ENCODE data around the gene MARF1.

Gene MARF1

GRCh38 chr16:15597822-15598647 lies 44.9 kb downstream of the MARF1 start:
- H3K27me3 ChIP-seq (ENCODE audit: insufficient read depth, low read depth, severe bottlenecking): no peaks in the 10 kb centered on the region
- no peak for DNase-seq
- H3K27ac ChIP-seq: no peak overlapping the region
- H3K36me3 ChIP-seq: peaks cover 84% of the 10 kb centered on the region
- TF ChIP-seq CTCF (IDR thresholded peaks at IDR 0.05; ENCODE audit: low read depth, low read length): no peak
- H3K9me3 ChIP-seq (ENCODE audit: severe bottlenecking): no peaks in the 10 kb centered on the region
- H3K4me3 ChIP-seq (ENCODE audit: low read depth, low read length): no peak overlapping the region

- TF ChIP-seq CTCF (IDR thresholded peaks at IDR 0.05; ENCODE audit: low read depth, low read length): no peak
- Histone ChIP-seq H3K9me3 (ENCODE audit: severe bottlenecking) (no peaks in the 10 kb centered on the region), H3K4me3 (ENCODE audit: low read depth, low read length) (no peak overlapping the region), H3K36me3 (peaks cover 75% of the 10 kb centered on the region), H3K27me3 (ENCODE audit: insufficient read depth, low read depth, severe bottlenecking) (no peaks in the 10 kb centered on the region), H3K27ac (no peak overlapping the region)
- no peak for DNase-seq
Measured at GRCh38 chr16:15597135-15597534, 45.8 kb downstream of the MARF1 start.

- no peaks in the 10 kb centered on the region for H3K27me3 ChIP-seq (ENCODE audit: insufficient read depth, low read depth, severe bottlenecking)
- no peak overlapping the region for H3K27ac ChIP-seq
- no peaks in the 10 kb centered on the region for H3K9me3 ChIP-seq (ENCODE audit: severe bottlenecking)
- no peak for TF ChIP-seq CTCF (IDR thresholded peaks at IDR 0.05; ENCODE audit: low read depth, low read length)
- DNase-seq: no peak
- H3K36me3 ChIP-seq: peaks cover 51% of the 10 kb centered on the region
- H3K4me3 ChIP-seq (ENCODE audit: low read depth, low read length): no peak overlapping the region
Measured at GRCh38 chr16:15594711-15595320, 48.1 kb downstream of the MARF1 start.

- H3K27me3 ChIP-seq (ENCODE audit: insufficient read depth, low read depth, severe bottlenecking): no peaks in the 10 kb centered on the region
- no peak overlapping the region for H3K27ac ChIP-seq
- peaks cover 40% of the 10 kb centered on the region for H3K36me3 ChIP-seq
- H3K9me3 ChIP-seq (ENCODE audit: severe bottlenecking): no peaks in the 10 kb centered on the region
- TF ChIP-seq CTCF (IDR thresholded peaks at IDR 0.05; ENCODE audit: low read depth, low read length): no peak
- no peak for DNase-seq
- no peak overlapping the region for H3K4me3 ChIP-seq (ENCODE audit: low read depth, low read length)
Measured at GRCh38 chr16:15593235-15593634, 49.7 kb downstream of the MARF1 start.

- Histone ChIP-seq H3K4me3 (ENCODE audit: low read depth, low read length) (no peak overlapping the region), H3K27me3 (ENCODE audit: insufficient read depth, low read depth, severe bottlenecking) (no peaks in the 10 kb centered on the region), H3K9me3 (ENCODE audit: severe bottlenecking) (no peaks in the 10 kb centered on the region), H3K36me3 (peaks cover 35% of the 10 kb centered on the region), H3K27ac (no peak overlapping the region)
- DNase-seq: no peak
- no peak for TF ChIP-seq CTCF (IDR thresholded peaks at IDR 0.05; ENCODE audit: low read depth, low read length)
Measured at GRCh38 chr16:15592324-15592723, 50.6 kb downstream of the MARF1 start.

Data from WERI-Rb-1 (cell line).